CD14-positive monocyte (primary cell): Measurements from ENCODE around the gene ITGB1. TPM values are rescaled to one million over a fixed set of nuclear protein-coding genes. Genes with fewer than 3 reads are reported as not detected.

Source experiments
- DNase-seq, 3 donors: peaks; one replicate each; pipeline ENCODE4 v3.0.0-alpha.2; 2011 to 2022
- H2AFZ ChIP-seq: 2 replicates; pipeline ENCODE4 v1.6.0; 2012; ENCODE audit warnings: mild to moderate bottlenecking, low read depth, low read length, inconsistent platforms; ENCODE audit not compliant: insufficient read depth, poor library complexity, severe bottlenecking
- H3K27ac ChIP-seq, 2 donors: 1 replicate in 1 of 2; 2 replicates in 1 of 2; pipeline ENCODE4 v1.5.1; 2012 to 2013; ENCODE audit warnings: low read length in 2 of 2, control low read depth in 1 of 2, inconsistent platforms in 1 of 2, low read depth in 1 of 2, mild to moderate bottlenecking in 1 of 2
- H3K27me3 ChIP-seq, 2 donors: one replicate each; pipeline versions ENCODE4 v1.6.0 to v1.6.1; 2011 to 2013; ENCODE audit warnings: low read length in 2 of 2; ENCODE audit not compliant: control insufficient read depth in 2 of 2, insufficient read depth in 2 of 2
- H3K36me3 ChIP-seq, 2 donors: replicated peaks in 1 of 2; 1 replicate in 1 of 2; 2 replicates in 1 of 2; pipeline versions ENCODE4 v1.5.1 to v1.6.1; 2012 to 2013; ENCODE audit warnings: low read length in 2 of 2, control low read depth in 1 of 2, inconsistent platforms in 1 of 2, mild to moderate bottlenecking in 1 of 2; ENCODE audit not compliant: insufficient read depth in 2 of 2, control insufficient read depth in 1 of 2
- H3K4me1 ChIP-seq, 2 donors: 1 replicate in 1 of 2; 2 replicates in 1 of 2; pipeline versions ENCODE4 v1.5.1 to v1.6.1; 2012 to 2013; ENCODE audit warnings: low read length in 2 of 2, control low read depth in 1 of 2, inconsistent platforms in 1 of 2, mild to moderate bottlenecking in 1 of 2, moderate library complexity in 1 of 2; ENCODE audit not compliant: insufficient read depth in 2 of 2, control insufficient read depth in 1 of 2
- H3K4me2 ChIP-seq: replicated peaks from 2 replicates; pipeline ENCODE3; 2012; ENCODE audit warnings: low read length, moderate library complexity, mild to moderate bottlenecking; ENCODE audit not compliant: poor library complexity, severe bottlenecking; ENCODE audit errors: extremely low read depth
- H3K4me3 ChIP-seq, 3 experiments: fragments of 200-600 bp in 1 of 3; sonication (generic) in 1 of 3; replicated peaks in 1 of 3; 1 replicate in 2 of 3; 2 replicates in 1 of 3; pipeline ENCODE4 v1.5.1; 2011 to 2013; ENCODE audit warnings: low read length in 3 of 3, mild to moderate bottlenecking in 3 of 3, control low read depth in 2 of 3, low read depth in 2 of 3, inconsistent platforms in 1 of 3, moderate library complexity in 1 of 3
- H3K79me2 ChIP-seq: 2 replicates; pipeline ENCODE4 v1.6.0; 2012; ENCODE audit warnings: mild to moderate bottlenecking, control low read depth, inconsistent platforms, low read length, moderate library complexity; ENCODE audit not compliant: insufficient read depth
- H3K9ac ChIP-seq: 2 replicates; pipeline ENCODE4 v1.6.0; 2017; ENCODE audit warnings: low read length, mild to moderate bottlenecking; ENCODE audit not compliant: insufficient read depth, poor library complexity, severe bottlenecking
- H3K9me3 ChIP-seq, 2 donors: replicated peaks in 1 of 2; 1 replicate in 1 of 2; 2 replicates in 1 of 2; pipeline versions ENCODE4 v1.5.1 to v1.6.1; 2012 to 2013; ENCODE audit warnings: low read length in 2 of 2, control low read depth in 1 of 2; ENCODE audit not compliant: control insufficient read depth in 1 of 2, insufficient read depth in 1 of 2
- H4K20me1 ChIP-seq: 2 replicates; pipeline ENCODE4 v1.6.0; 2012; ENCODE audit warnings: mild to moderate bottlenecking, low read length, control low read depth, moderate library complexity; ENCODE audit not compliant: insufficient read depth
- H3K27ac Mint-ChIP-seq, 7 donors: one replicate each; pipeline ENCODE4 v1.8.0; 2020; ENCODE audit warnings: mild to moderate bottlenecking in 7 of 7, mixed read lengths in 7 of 7, moderate library complexity in 6 of 7, inconsistent platforms in 2 of 7
- H3K27me3 Mint-ChIP-seq, 3 donors: one replicate each; pipeline ENCODE4 v1.8.0; 2021 to 2022; ENCODE audit warnings: low read depth in 3 of 3, mild to moderate bottlenecking in 3 of 3, mixed read lengths in 3 of 3, moderate library complexity in 3 of 3, inconsistent platforms in 1 of 3
- H3K36me3 Mint-ChIP-seq, 2 donors: one replicate each; pipeline ENCODE4 v1.8.0; 2020; ENCODE audit warnings: mixed read lengths in 2 of 2, inconsistent platforms in 1 of 2, mild to moderate bottlenecking in 1 of 2
- H3K4me1 Mint-ChIP-seq: one replicate; pipeline ENCODE4 v1.8.0; 2020; ENCODE audit warnings: mild to moderate bottlenecking, mixed read lengths
- H3K4me3 Mint-ChIP-seq, 2 donors: one replicate each; pipeline ENCODE4 v1.8.0; 2020; ENCODE audit warnings: mild to moderate bottlenecking in 2 of 2, mixed read lengths in 2 of 2, moderate library complexity in 1 of 2
- H3K9me3 Mint-ChIP-seq, 7 donors: one replicate each; pipeline ENCODE4 v1.8.0; 2020 to 2022; ENCODE audit warnings: mixed read lengths in 7 of 7, mild to moderate bottlenecking in 6 of 7, moderate library complexity in 6 of 7, inconsistent platforms in 2 of 7
- WGBS: methylation state at CpG from one replicate; pipeline ENCODE4 v1.1.5; 2013; ENCODE audit warnings: missing lambda C conversion rate; ENCODE audit not compliant: insufficient coverage; 5-methylcytosine and 5-hydroxymethylcytosine counted together
- intact Hi-C, 2 donors: fragments of 100-400 bp; cut with micrococcal nuclease; formaldehyde crosslinking; loops; one replicate each; pipeline versions ENCODE4 v1.15.0 to v1.15.1; 2023
- polyA plus RNA-seq, 3 donors: library from polyadenylated mRNA; depleted of rRNA in 1 of 3; unstranded in 2 of 3; stranded (reverse) in 1 of 3; fragments of 300-500 nt in 2 of 3; fragments of >200 nt in 1 of 3; fragmentation: Illumina TruSeq in 2 of 3; gene quantifications; 1 replicate in 2 of 3; 2 replicates in 1 of 3; pipeline ENCODE4 v1.2.3, GENCODE V29; 2012 to 2021
- TF ChIP-seq, protein P1 (sequence below): fragments of 200-600 bp; IDR thresholded peaks from one replicate; pipeline ENCODE4 v1.8.0; 2022; ENCODE audit warnings: antibody characterized with exemption, mild to moderate bottlenecking

The ITGB1 gene
- polyA plus RNA-seq, 3 donors: 58.2 to 157 (median 127) TPM

DNA sequence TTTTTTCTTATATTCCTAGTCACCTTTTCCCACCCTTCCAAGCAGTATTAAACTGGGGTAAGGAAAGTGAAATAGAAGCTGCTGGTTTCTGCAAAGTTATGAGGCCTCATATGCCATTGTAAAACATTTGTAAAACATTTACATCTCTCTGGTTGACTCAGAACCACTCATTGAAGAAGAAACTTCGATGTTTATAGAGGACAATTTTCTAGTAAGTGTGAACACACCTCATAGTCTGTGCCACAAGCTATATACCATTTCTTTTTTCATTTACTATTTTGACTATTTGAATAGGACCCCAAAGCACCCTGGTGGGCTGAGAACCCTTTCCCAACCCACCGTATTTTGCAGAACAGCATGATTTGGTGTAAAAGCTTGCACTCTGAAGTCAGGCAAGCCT lies 12.9 kb upstream of the ITGB1 start:
- H3K4me2 ChIP-seq: no peak overlapping the region
- no CpG with 5 or more reads among the region's 2 CpGs for WGBS
- H3K79me2 ChIP-seq: no peaks in the 10 kb centered on the region
- H3K36me3 ChIP-seq: no peaks in the 10 kb centered on the region
- Mint-ChIP-seq H3K27me3 (peaks cover 2 to 6% (median 2%) of the 10 kb centered on the region in 3 donors), H3K4me1 (no peaks in the 10 kb centered on the region), H3K9me3 (peaks cover 0 to 3% (median 0%) of the 10 kb centered on the region in 7 donors), H3K36me3 (no peaks in the 10 kb centered on the region), H3K4me3 (no peak overlapping the region), H3K27ac (no peak overlapping the region)
- no peaks in the 10 kb centered on the region for H3K4me1 ChIP-seq
- no peaks in the 10 kb centered on the region for H4K20me1 ChIP-seq
- no peaks in the 10 kb centered on the region for H3K9me3 ChIP-seq
- no peak overlapping the region for H3K9ac ChIP-seq
- H3K4me3 ChIP-seq: no peak overlapping the region
- no peak overlapping the region for H3K27ac ChIP-seq
- intact Hi-C loops: no loop called here
- no peaks in the 10 kb centered on the region for H3K27me3 ChIP-seq
- H2AFZ ChIP-seq: no peak overlapping the region
- TF ChIP-seq, protein P1, sequence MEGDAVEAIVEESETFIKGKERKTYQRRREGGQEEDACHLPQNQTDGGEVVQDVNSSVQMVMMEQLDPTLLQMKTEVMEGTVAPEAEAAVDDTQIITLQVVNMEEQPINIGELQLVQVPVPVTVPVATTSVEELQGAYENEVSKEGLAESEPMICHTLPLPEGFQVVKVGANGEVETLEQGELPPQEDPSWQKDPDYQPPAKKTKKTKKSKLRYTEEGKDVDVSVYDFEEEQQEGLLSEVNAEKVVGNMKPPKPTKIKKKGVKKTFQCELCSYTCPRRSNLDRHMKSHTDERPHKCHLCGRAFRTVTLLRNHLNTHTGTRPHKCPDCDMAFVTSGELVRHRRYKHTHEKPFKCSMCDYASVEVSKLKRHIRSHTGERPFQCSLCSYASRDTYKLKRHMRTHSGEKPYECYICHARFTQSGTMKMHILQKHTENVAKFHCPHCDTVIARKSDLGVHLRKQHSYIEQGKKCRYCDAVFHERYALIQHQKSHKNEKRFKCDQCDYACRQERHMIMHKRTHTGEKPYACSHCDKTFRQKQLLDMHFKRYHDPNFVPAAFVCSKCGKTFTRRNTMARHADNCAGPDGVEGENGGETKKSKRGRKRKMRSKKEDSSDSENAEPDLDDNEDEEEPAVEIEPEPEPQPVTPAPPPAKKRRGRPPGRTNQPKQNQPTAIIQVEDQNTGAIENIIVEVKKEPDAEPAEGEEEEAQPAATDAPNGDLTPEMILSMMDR: no peak
- DNase-seq: no peak

DNA sequence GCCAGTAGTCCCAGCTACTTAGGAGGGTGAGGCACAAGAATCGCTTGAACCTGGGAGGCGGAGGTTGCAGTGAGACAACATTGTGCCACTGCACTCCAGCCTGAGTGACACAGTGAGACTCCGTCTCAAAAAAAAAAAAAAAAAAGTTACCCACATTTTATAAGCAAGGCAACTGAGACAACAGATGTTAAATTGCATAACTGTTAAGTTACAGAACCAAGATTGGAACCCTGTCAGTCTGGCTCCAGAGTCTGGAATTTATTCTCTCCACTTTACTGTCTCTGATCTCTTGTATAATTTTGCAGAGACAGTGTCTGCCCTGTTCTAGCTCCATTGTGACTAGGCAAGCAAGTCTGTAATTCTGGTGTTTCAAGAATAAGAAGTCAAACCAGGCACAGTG lies 6.2 kb upstream of the ITGB1 start:
- Histone ChIP-seq H4K20me1 (no peaks in the 10 kb centered on the region), H3K27ac (no peak overlapping the region), H3K79me2 (no peaks in the 10 kb centered on the region), H3K9ac (no peak overlapping the region), H2AFZ (no peak overlapping the region), H3K27me3 (no peaks in the 10 kb centered on the region), H3K9me3 (no peaks in the 10 kb centered on the region), H3K4me2 (no peak overlapping the region), H3K36me3 (no peaks in the 10 kb centered on the region), H3K4me3 (no peak overlapping the region), H3K4me1 (peaks cover 19 to 33% of the 10 kb centered on the region in 2 donors)
- H3K4me3 Mint-ChIP-seq: no peak overlapping the region
- no peak overlapping the region for H3K27ac Mint-ChIP-seq
- H3K4me1 Mint-ChIP-seq: peaks cover 29% of the 10 kb centered on the region
- H3K9me3 Mint-ChIP-seq: peaks cover 0 to 4% (median 0%) of the 10 kb centered on the region in 7 donors
- DNase-seq: no peak
- H3K27me3 Mint-ChIP-seq: peaks cover 0 to 6% (median 1%) of the 10 kb centered on the region in 3 donors
- intact Hi-C loops: no loop called here
- WGBS: no CpG with 5 or more reads among the region's 3 CpGs
- TF ChIP-seq, protein P1: no peak
- no peaks in the 10 kb centered on the region for H3K36me3 Mint-ChIP-seq
